Mucosa of rectum (tissue), 2 donors: ENCODE measurements around the gene MRPL14.
A peak's percentile ranks its signal among the peaks of the same experiment; 100 is the strongest.

Experiments used
- H3K27ac ChIP-seq, 2 donors: one replicate each; pipeline ENCODE4 v1.7.0; 2013; ENCODE audit warnings: inconsistent platforms in 2 of 2, low read depth in 2 of 2, low read length in 2 of 2
- H3K27me3 ChIP-seq, 2 donors: one replicate each; pipeline ENCODE4 v1.7.0; 2013; ENCODE audit warnings: low read length in 2 of 2; ENCODE audit not compliant: control insufficient read depth in 2 of 2, insufficient read depth in 2 of 2
- H3K36me3 ChIP-seq, 2 donors: one replicate each; pipeline ENCODE4 v1.7.0; 2013; ENCODE audit warnings: low read length in 2 of 2; ENCODE audit not compliant: control insufficient read depth in 2 of 2, insufficient read depth in 2 of 2
- H3K4me1 ChIP-seq, 2 donors: one replicate each; pipeline ENCODE4 v1.7.0; 2013; ENCODE audit warnings: low read length in 2 of 2, mild to moderate bottlenecking in 1 of 2; ENCODE audit not compliant: control insufficient read depth in 2 of 2, insufficient read depth in 2 of 2
- H3K4me3 ChIP-seq, 2 donors: one replicate each; pipeline ENCODE4 v1.7.0; 2013; ENCODE audit warnings: low read length in 2 of 2
- H3K9ac ChIP-seq, 2 donors: one replicate each; pipeline ENCODE4 v1.7.0; 2013; ENCODE audit warnings: low read length in 2 of 2, low read depth in 1 of 2, mild to moderate bottlenecking in 1 of 2
- H3K9me3 ChIP-seq, 2 donors: one replicate each; pipeline ENCODE4 v1.7.0; 2013; ENCODE audit warnings: low read length in 2 of 2; ENCODE audit not compliant: control insufficient read depth in 2 of 2
- donor health status: healthy.
- donor health status: Normal muscosa, but diverticular disease.

Gene MRPL14

GRCh38 chr6:44074813-44075646, 52.2 kb downstream of the MRPL14 start:
- H3K4me1 ChIP-seq: peaks cover 24 to 52% of the 10 kb centered on the region in 2 donors
- H3K4me3 ChIP-seq: no peak overlapping the region
- H3K27ac ChIP-seq: peak overlapping the region in 1 of 2 donors; percentile 57
- no peaks in the 10 kb centered on the region for H3K27me3 ChIP-seq
- peak overlapping the region; percentile 0 to 55 for H3K9ac ChIP-seq
- H3K9me3 ChIP-seq: no peaks in the 10 kb centered on the region
- no peaks in the 10 kb centered on the region for H3K36me3 ChIP-seq

- Histone ChIP-seq H3K27ac (peak overlapping the region; percentile 46 to 57), H3K4me1 (peaks cover 24 to 52% of the 10 kb centered on the region in 2 donors), H3K9ac (peak overlapping the region; percentile 0 to 55), H3K36me3 (no peaks in the 10 kb centered on the region), H3K27me3 (no peaks in the 10 kb centered on the region), H3K4me3 (peak overlapping the region; percentile 6 to 47), H3K9me3 (no peaks in the 10 kb centered on the region)
Measured at GRCh38 chr6:44074439-44074812, 52.8 kb downstream of the MRPL14 start.

GRCh38 chr6:44073612-44074438, 53.4 kb downstream of the MRPL14 start:
- Histone ChIP-seq H3K9me3 (no peaks in the 10 kb centered on the region), H3K4me3 (peak overlapping the region; percentile 61 to 65), H3K27ac (peak overlapping the region; percentile 46 to 57), H3K9ac (peak overlapping the region; percentile 55 to 72), H3K27me3 (no peaks in the 10 kb centered on the region), H3K36me3 (no peaks in the 10 kb centered on the region), H3K4me1 (peaks cover 22 to 46% of the 10 kb centered on the region in 2 donors)

- peaks cover 21 to 43% of the 10 kb centered on the region in 2 donors for H3K4me1 ChIP-seq
- peak overlapping the region; percentile 75 to 80 for H3K4me3 ChIP-seq
- H3K36me3 ChIP-seq: no peaks in the 10 kb centered on the region
- H3K9ac ChIP-seq: peak overlapping the region; percentile 64 to 66
- no peaks in the 10 kb centered on the region for H3K9me3 ChIP-seq
- peak overlapping the region; percentile 67 to 87 for H3K27ac ChIP-seq
- no peaks in the 10 kb centered on the region for H3K27me3 ChIP-seq
Measured at GRCh38 chr6:44072959-44073611, 54.2 kb downstream of the MRPL14 start.

GRCh38 chr6:44072452-44072958, 54.7 kb downstream of the MRPL14 start:
- Histone ChIP-seq H3K4me1 (peaks cover 21 to 38% of the 10 kb centered on the region in 2 donors), H3K4me3 (peak overlapping the region; percentile 75 to 80), H3K36me3 (no peaks in the 10 kb centered on the region), H3K9me3 (no peaks in the 10 kb centered on the region), H3K27ac (peak overlapping the region; percentile 67 to 87), H3K9ac (peak overlapping the region; percentile 64 to 66), H3K27me3 (no peaks in the 10 kb centered on the region)

GRCh38 chr6:44071670-44072451, 55.4 kb downstream of the MRPL14 start:
- Histone ChIP-seq H3K9me3 (no peaks in the 10 kb centered on the region), H3K27me3 (no peaks in the 10 kb centered on the region)

GRCh38 chr6:44068607-44069296, 58.5 kb downstream of the MRPL14 start:
- Histone ChIP-seq H3K27ac (no peak overlapping the region), H3K9ac (no peak overlapping the region), H3K27me3 (no peaks in the 10 kb centered on the region), H3K9me3 (no peaks in the 10 kb centered on the region), H3K36me3 (no peaks in the 10 kb centered on the region), H3K4me1 (peaks cover 2 to 13% of the 10 kb centered on the region in 2 donors), H3K4me3 (no peak overlapping the region)

More at GRCh38 chr6:44071670-44072451, 55.4 kb downstream of the MRPL14 start:
- Histone ChIP-seq H3K9ac (peak overlapping the region in 1 of 2 donors; percentile 64), H3K36me3 (no peaks in the 10 kb centered on the region), H3K4me3 (no peak overlapping the region), H3K27ac (peak overlapping the region; percentile 67 to 87), H3K4me1 (peaks cover 19 to 33% of the 10 kb centered on the region in 2 donors)

- Histone ChIP-seq H3K4me1 (peaks cover 0 to 3% of the 10 kb centered on the region in 2 donors), H3K9me3 (no peaks in the 10 kb centered on the region), H3K27ac (no peak overlapping the region), H3K27me3 (no peaks in the 10 kb centered on the region), H3K4me3 (no peak overlapping the region), H3K9ac (no peak overlapping the region), H3K36me3 (no peaks in the 10 kb centered on the region)
Measured at GRCh38 chr6:44067173-44068139, 59.8 kb downstream of the MRPL14 start.
